ENCODE data around the gene FMN2. TPM values are rescaled to one million over a fixed set of nuclear protein-coding genes. Genes with fewer than 3 reads are reported as not detected.
A peak's percentile ranks its signal among the peaks of the same experiment; 100 is the strongest.

The FMN2 gene
- polyA plus RNA-seq, 2 of the 4 experiments (the other 2 are of a cell fraction) = 2.8 to 4.2 TPM

GRCh38 chr1:240385551-240385950, 293.9 kb downstream of the FMN2 start:
- peak in 1 of 2 experiments; percentile 11; a peak in 1 of 6 replicates for ATAC-seq
- no peak for FAIRE-seq
- Histone ChIP-seq H3K4me3 (no peak overlapping the region), H3K4me2 (peak overlapping the region; percentile 69), H3K9me3 (peaks cover 24% of the 10 kb centered on the region), H3K27ac (peak overlapping the region; percentile 84 to 88), H3K4me1 (peaks cover 28% of the 10 kb centered on the region)
- POLR2A ChIA-PET = no interaction called here
- CTCF ChIA-PET = interaction anchor here (1.0 to 1.4 kb wide), 2 partner anchors 12 to 20 kb away, joined by 3 read pairs; no protein-coding TSS in a partner anchor
- WGBS (ENCODE audit: missing lambda C conversion rate) = 53% methylated on average over 5 of the region's 5 CpGs
- TF ChIP-seq CTCF (IDR thresholded peaks at IDR 0.05) = no peak
- TF ChIP-seq REST (IDR thresholded peaks at IDR 0.05) = no peak
- TF ChIP-seq NR3C1 (IDR thresholded peaks at IDR 0.05) = no peak
- no peak for TF ChIP-seq CEBPB (IDR thresholded peaks at IDR 0.05)
- no peak for TF ChIP-seq TP53 (CRISPR knock-in tag; IDR thresholded peaks at IDR 0.05)
- no peak for TF ChIP-seq ZFP36 (IDR thresholded peaks at IDR 0.05; ENCODE audit: borderline replicate concordance, partially characterized antibody)
- TF ChIP-seq HES2 (IDR thresholded peaks at IDR 0.05) = no peak
- DNase-seq (ENCODE audit: low read depth in 1 of 2, low spot score in 1 of 2) = no peak

GRCh38 chr1:240385985-240386978, 294.6 kb downstream of the FMN2 start:
- Histone ChIP-seq H3K4me3 (peak overlapping the region; percentile 8; the same call in 1 of the 3 replicates), H3K4me1 (peaks cover 36% of the 10 kb centered on the region), H3K4me2 (peak overlapping the region; percentile 69), H3K27ac (peak overlapping the region; percentile 84 to 88), H3K9me3 (peaks cover 17% of the 10 kb centered on the region)
- DNase-seq (ENCODE audit: low read depth in 1 of 2, low spot score in 1 of 2) = peak; percentile 62 to 82
- TF ChIP-seq JUNB (IDR thresholded peaks at IDR 0.05) (peak; percentile 93), BHLHE40 (IDR thresholded peaks at IDR 0.05; ENCODE audit: low read depth, low read length) (no peak), JUN (IDR thresholded peaks at IDR 0.05) (peak; percentile 77 to 84; a peak in 4 of 5 replicates), POLR2A (IDR thresholded peaks at IDR 0.05; ENCODE audit: low read length) (no peak), SMC3 (IDR thresholded peaks at IDR 0.05) (peak; percentile 38; the same call in 2 of the 3 replicates), BCL3 (IDR thresholded peaks at IDR 0.05) (peak; percentile 52; the same call in 1 of the 3 replicates), HES2 (IDR thresholded peaks at IDR 0.05) (peak; percentile 74), GATA3 (IDR thresholded peaks at IDR 0.05; ENCODE audit: borderline replicate concordance) (peak; percentile 81; the same call in 1 of the 2 replicates), PBX3 (IDR thresholded peaks at IDR 0.05) (peak; percentile 59; the same call in 1 of the 2 replicates), ZFP36 (IDR thresholded peaks at IDR 0.05; ENCODE audit: borderline replicate concordance, partially characterized antibody) (no peak), EP300 (IDR thresholded peaks at IDR 0.05) (peak; percentile 61 to 84; a peak in 1 of 5 replicates), CEBPB (IDR thresholded peaks at IDR 0.05) (peak; percentile 96 to 99), CHD4 (IDR thresholded peaks at IDR 0.05; ENCODE audit: borderline replicate concordance) (no peak), FOSL2 (IDR thresholded peaks at IDR 0.05) (peak; percentile 78), FOSL2 (CRISPR knock-in tag; IDR thresholded peaks at IDR 0.05) (peak; percentile 72), RAD21 (conservative IDR thresholded peaks at IDR 0.05 in 1 of 2, IDR thresholded peaks at IDR 0.05 in 1 of 2) (peak; percentile 7 to 48; a peak in 3 of 5 replicates), CHD2 (IDR thresholded peaks at IDR 0.05; ENCODE audit: low read length, partially characterized antibody) (no peak), MAX (IDR thresholded peaks at IDR 0.05) (peak; percentile 19; the same call in 1 of the 2 replicates)
- FAIRE-seq = peak; percentile 98
- ChIA-PET POLR2A (interaction anchor here (1.0 kb wide), 1 partner anchor 29 kb away, joined by 3 read pairs; no protein-coding TSS in a partner anchor), CTCF (interaction anchor here (1.0 to 1.4 kb wide), 2 partner anchors 12 to 20 kb away, joined by 3 read pairs; no protein-coding TSS in a partner anchor)
- peak; percentile 89 to 94 for ATAC-seq
- 3% methylated on average over 7 of the region's 7 CpGs for WGBS (ENCODE audit: missing lambda C conversion rate)
